Dedifferentiated amniotic fluid mesenchymal stem cell (primary cell): ENCODE measurements around the gene KANSL1.

Experiments used
- DNase-seq: peaks from one replicate; pipeline ENCODE4 v3.0.0-alpha.2; 2016; ENCODE audit errors: extremely low spot score

KANSL1 gene

GRCh38 chr17:46001390-46002310, 191.6 kb downstream of the KANSL1 start:
- DNase-seq = no peak

- DNase-seq = no peak
These were observed 192.5 kb downstream of the KANSL1 start for GRCh38 chr17:46000757-46001156.

- no peak for DNase-seq
These were observed 192.9 kb downstream of the KANSL1 start for GRCh38 chr17:46000292-46000691.

- no peak for DNase-seq
These were observed 193.3 kb downstream of the KANSL1 start for GRCh38 chr17:45999900-46000290.

GRCh38 chr17:45998987-45999899, 194.0 kb downstream of the KANSL1 start, which contains the start of gene STH:
Gene STH, plus strand, starts transcription at chr17:45999250. Its CDS starts 30 bp downstream, at chr17:45999280.
- DNase-seq = no peak

GRCh38 chr17:45997624-45998023, 195.6 kb downstream of the KANSL1 start:
- no peak for DNase-seq

GRCh38 chr17:45997166-45997565, 196.1 kb downstream of the KANSL1 start:
- no peak for DNase-seq

- no peak for DNase-seq
These were observed 196.8 kb downstream of the KANSL1 start for GRCh38 chr17:45996282-45996937.

- DNase-seq = no peak
These were observed 197.5 kb downstream of the KANSL1 start for GRCh38 chr17:45995627-45996270.

GRCh38 chr17:45994987-45995386, 198.2 kb downstream of the KANSL1 start:
- no peak for DNase-seq

GRCh38 chr17:45993962-45994627, 199.1 kb downstream of the KANSL1 start:
- DNase-seq = no peak

- no peak for DNase-seq
These were observed 200.3 kb downstream of the KANSL1 start for GRCh38 chr17:45992904-45993303.

- DNase-seq = no peak
These were observed 201.1 kb downstream of the KANSL1 start for GRCh38 chr17:45992175-45992574.

- no peak for DNase-seq
These were observed 201.9 kb downstream of the KANSL1 start for GRCh38 chr17:45991341-45991740.

- DNase-seq = no peak
These were observed 202.3 kb downstream of the KANSL1 start for GRCh38 chr17:45990886-45991285.

GRCh38 chr17:45989759-45990158, 203.5 kb downstream of the KANSL1 start:
- no peak for DNase-seq

- DNase-seq = no peak
These were observed 205.5 kb downstream of the KANSL1 start for GRCh38 chr17:45987706-45988105.

GRCh38 chr17:45986056-45986455, 207.2 kb downstream of the KANSL1 start:
- no peak for DNase-seq

GRCh38 chr17:45985447-45985846, 207.8 kb downstream of the KANSL1 start:
- no peak for DNase-seq

GRCh38 chr17:45984368-45984767, 208.9 kb downstream of the KANSL1 start:
- no peak for DNase-seq
